Nephron (organoid): ENCODE data around the gene COPZ2.

Experiments
- H3K27ac Mint-ChIP-seq, 3 experiments: 2 replicates each; pipeline ENCODE4 v1.8.0; 2020; ENCODE audit warnings: mixed read lengths in 3 of 3, mild to moderate bottlenecking in 2 of 3, moderate library complexity in 1 of 3
- H3K27me3 Mint-ChIP-seq: 2 replicates; pipeline ENCODE4 v1.8.0; 2021; ENCODE audit warnings: low read depth, mild to moderate bottlenecking, moderate library complexity, mixed read lengths
- H3K36me3 Mint-ChIP-seq: 2 replicates; pipeline ENCODE4 v1.8.0; 2020; ENCODE audit warnings: low read depth, mixed read lengths
- H3K4me1 Mint-ChIP-seq: 2 replicates; pipeline ENCODE4 v1.8.0; 2020; ENCODE audit warnings: mixed read lengths
- H3K4me3 Mint-ChIP-seq, 3 experiments: 2 replicates each; pipeline ENCODE4 v1.8.0; 2020; ENCODE audit warnings: mild to moderate bottlenecking in 3 of 3, mixed read lengths in 3 of 3, moderate library complexity in 2 of 3
- H3K9me3 Mint-ChIP-seq: 2 replicates; pipeline ENCODE4 v1.8.0; 2020; ENCODE audit warnings: mixed read lengths
- TF ChIP-seq, protein P1 (sequence below), 3 experiments: fragments of 200-600 bp; sonication (generic); IDR thresholded peaks; one replicate each; pipeline ENCODE4 v1.5.0; 2021; ENCODE audit warnings: antibody characterized with exemption in 3 of 3; ENCODE audit not compliant: unreplicated experiment in 3 of 3

Gene COPZ2

DNA sequence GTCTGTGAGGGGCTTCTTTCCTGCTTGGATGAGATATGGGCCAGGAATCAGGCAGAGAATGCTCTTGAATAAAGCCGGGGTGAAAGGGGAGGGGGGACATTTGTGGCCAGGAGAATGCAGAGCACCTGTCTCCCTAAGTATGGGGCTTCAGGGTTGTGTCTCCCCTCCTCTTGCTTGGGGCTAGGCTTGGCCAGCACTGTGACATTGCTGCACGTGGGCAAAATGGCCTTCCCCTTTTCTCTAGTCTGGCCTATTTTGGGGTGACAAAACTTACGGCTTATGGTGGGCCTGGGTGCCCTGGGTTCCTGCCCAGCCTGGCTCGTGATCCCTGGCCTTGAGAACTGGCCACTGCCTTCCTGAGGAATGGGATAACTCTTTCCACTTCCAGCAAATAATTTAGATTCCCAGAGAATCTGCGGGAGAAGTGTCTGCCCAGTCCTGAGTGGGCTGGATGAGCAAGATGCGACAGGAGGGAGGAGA, 16.2 kb upstream of the COPZ2 start:
- H3K36me3 Mint-ChIP-seq, result peaks cover 52% of the 10 kb centered on the region
- H3K4me1 Mint-ChIP-seq, result peaks cover 73% of the 10 kb centered on the region
- peaks cover 3% of the 10 kb centered on the region for H3K27me3 Mint-ChIP-seq
- TF ChIP-seq, protein P1, sequence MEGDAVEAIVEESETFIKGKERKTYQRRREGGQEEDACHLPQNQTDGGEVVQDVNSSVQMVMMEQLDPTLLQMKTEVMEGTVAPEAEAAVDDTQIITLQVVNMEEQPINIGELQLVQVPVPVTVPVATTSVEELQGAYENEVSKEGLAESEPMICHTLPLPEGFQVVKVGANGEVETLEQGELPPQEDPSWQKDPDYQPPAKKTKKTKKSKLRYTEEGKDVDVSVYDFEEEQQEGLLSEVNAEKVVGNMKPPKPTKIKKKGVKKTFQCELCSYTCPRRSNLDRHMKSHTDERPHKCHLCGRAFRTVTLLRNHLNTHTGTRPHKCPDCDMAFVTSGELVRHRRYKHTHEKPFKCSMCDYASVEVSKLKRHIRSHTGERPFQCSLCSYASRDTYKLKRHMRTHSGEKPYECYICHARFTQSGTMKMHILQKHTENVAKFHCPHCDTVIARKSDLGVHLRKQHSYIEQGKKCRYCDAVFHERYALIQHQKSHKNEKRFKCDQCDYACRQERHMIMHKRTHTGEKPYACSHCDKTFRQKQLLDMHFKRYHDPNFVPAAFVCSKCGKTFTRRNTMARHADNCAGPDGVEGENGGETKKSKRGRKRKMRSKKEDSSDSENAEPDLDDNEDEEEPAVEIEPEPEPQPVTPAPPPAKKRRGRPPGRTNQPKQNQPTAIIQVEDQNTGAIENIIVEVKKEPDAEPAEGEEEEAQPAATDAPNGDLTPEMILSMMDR (IDR thresholded peaks at IDR 0.05; ENCODE audit: unreplicated experiment in 3 of 3), result no peak
- peak overlapping the region; percentile 98 to 99 (median 99) for H3K27ac Mint-ChIP-seq
- peak overlapping the region; percentile 90 to 97 (median 92) for H3K4me3 Mint-ChIP-seq
- H3K9me3 Mint-ChIP-seq, result no peaks in the 10 kb centered on the region

- H3K27ac Mint-ChIP-seq, result peak overlapping the region; percentile 98 to 99 (median 99)
- peaks cover 3% of the 10 kb centered on the region for H3K27me3 Mint-ChIP-seq
- H3K9me3 Mint-ChIP-seq, result no peaks in the 10 kb centered on the region
- TF ChIP-seq, protein P1 (IDR thresholded peaks at IDR 0.05; ENCODE audit: unreplicated experiment in 3 of 3), result no peak
- H3K4me3 Mint-ChIP-seq, result peak overlapping the region; percentile 90 to 97 (median 92)
- peaks cover 75% of the 10 kb centered on the region for H3K4me1 Mint-ChIP-seq
- H3K36me3 Mint-ChIP-seq, result peaks cover 46% of the 10 kb centered on the region
Observed at GRCh38 chr17:48052956-48053757, 15.6 kb upstream of the COPZ2 start.

GRCh38 chr17:48051706-48052486, 14.3 kb upstream of the COPZ2 start:
- Mint-ChIP-seq H3K27me3 (peaks cover 3% of the 10 kb centered on the region), H3K4me1 (peaks cover 80% of the 10 kb centered on the region), H3K27ac (peak overlapping the region; percentile 98 to 99 (median 99)), H3K36me3 (peaks cover 33% of the 10 kb centered on the region), H3K4me3 (peak overlapping the region; percentile 90 to 97 (median 92)), H3K9me3 (no peaks in the 10 kb centered on the region)
- TF ChIP-seq, protein P1 (IDR thresholded peaks at IDR 0.05; ENCODE audit: unreplicated experiment in 3 of 3), result no peak

GRCh38 chr17:48051283-48051682, 13.7 kb upstream of the COPZ2 start:
- peaks cover 81% of the 10 kb centered on the region for H3K4me1 Mint-ChIP-seq
- peaks cover 3% of the 10 kb centered on the region for H3K27me3 Mint-ChIP-seq
- TF ChIP-seq, protein P1 (IDR thresholded peaks at IDR 0.05; ENCODE audit: unreplicated experiment in 3 of 3), result no peak
- H3K27ac Mint-ChIP-seq, result peak overlapping the region; percentile 98 to 99 (median 99)
- no peaks in the 10 kb centered on the region for H3K9me3 Mint-ChIP-seq
- H3K36me3 Mint-ChIP-seq, result peaks cover 27% of the 10 kb centered on the region
- H3K4me3 Mint-ChIP-seq, result peak overlapping the region; percentile 90 to 97 (median 92)

- TF ChIP-seq, protein P1 (IDR thresholded peaks at IDR 0.05; ENCODE audit: unreplicated experiment in 3 of 3), result no peak
- H3K4me1 Mint-ChIP-seq, result peaks cover 67% of the 10 kb centered on the region
- peak overlapping the region; percentile 98 to 99 (median 99) for H3K27ac Mint-ChIP-seq
- no peaks in the 10 kb centered on the region for H3K27me3 Mint-ChIP-seq
- H3K9me3 Mint-ChIP-seq, result no peaks in the 10 kb centered on the region
- peaks cover 23% of the 10 kb centered on the region for H3K36me3 Mint-ChIP-seq
- peak overlapping the region; percentile 90 to 97 (median 92) for H3K4me3 Mint-ChIP-seq
Observed at GRCh38 chr17:48048384-48049126, 11.0 kb upstream of the COPZ2 start.
